ENCODE measurements around the gene DOCK2.

The DOCK2 gene

GRCh38 chr5:170010595-170010994, 373.5 kb downstream of the DOCK2 start:
- H3K4me1 ChIP-seq (ENCODE audit: insufficient read depth, poor library complexity, severe bottlenecking) = no peaks in the 10 kb centered on the region
- no peak overlapping the region for H3K4me3 ChIP-seq (ENCODE audit: severe bottlenecking)
- ATAC-seq (ENCODE audit: low read depth) (no peak), DNase-seq (ENCODE audit: low spot score) (no peak)
- no peaks in the 10 kb centered on the region for H3K36me3 ChIP-seq (ENCODE audit: low read depth)
- H3K27ac ChIP-seq (ENCODE audit: poor library complexity, severe bottlenecking) = no peak overlapping the region
- no peaks in the 10 kb centered on the region for H3K27me3 ChIP-seq (ENCODE audit: insufficient read depth, poor library complexity, severe bottlenecking)
- no peak for TF ChIP-seq CTCF (IDR thresholded peaks at IDR 0.05; ENCODE audit: poor library complexity, severe bottlenecking)
- no peaks in the 10 kb centered on the region for H3K9me3 ChIP-seq (ENCODE audit: severe bottlenecking)

GRCh38 chr5:170011751-170012150, 374.7 kb downstream of the DOCK2 start:
- Histone ChIP-seq H3K4me3 (ENCODE audit: severe bottlenecking) (no peak overlapping the region), H3K27me3 (ENCODE audit: insufficient read depth, poor library complexity, severe bottlenecking) (no peaks in the 10 kb centered on the region), H3K4me1 (ENCODE audit: insufficient read depth, poor library complexity, severe bottlenecking) (no peaks in the 10 kb centered on the region), H3K9me3 (ENCODE audit: severe bottlenecking) (no peaks in the 10 kb centered on the region), H3K36me3 (ENCODE audit: low read depth) (no peaks in the 10 kb centered on the region), H3K27ac (ENCODE audit: poor library complexity, severe bottlenecking) (no peak overlapping the region)
- TF ChIP-seq CTCF (IDR thresholded peaks at IDR 0.05; ENCODE audit: poor library complexity, severe bottlenecking) = no peak
- no peak for DNase-seq (ENCODE audit: low spot score)
- ATAC-seq (ENCODE audit: low read depth) = no peak

- no peak overlapping the region for H3K4me3 ChIP-seq (ENCODE audit: severe bottlenecking)
- H3K27ac ChIP-seq (ENCODE audit: poor library complexity, severe bottlenecking) = no peak overlapping the region
- H3K27me3 ChIP-seq (ENCODE audit: insufficient read depth, poor library complexity, severe bottlenecking) = peaks cover 1% of the 10 kb centered on the region
- no peak for TF ChIP-seq CTCF (IDR thresholded peaks at IDR 0.05; ENCODE audit: poor library complexity, severe bottlenecking)
- no peak for ATAC-seq (ENCODE audit: low read depth)
- no peaks in the 10 kb centered on the region for H3K9me3 ChIP-seq (ENCODE audit: severe bottlenecking)
- no peaks in the 10 kb centered on the region for H3K36me3 ChIP-seq (ENCODE audit: low read depth)
- no peaks in the 10 kb centered on the region for H3K4me1 ChIP-seq (ENCODE audit: insufficient read depth, poor library complexity, severe bottlenecking)
- no peak for DNase-seq (ENCODE audit: low spot score)
Observed at GRCh38 chr5:170012622-170013021, 375.5 kb downstream of the DOCK2 start.

GRCh38 chr5:170020423-170020822, 383.3 kb downstream of the DOCK2 start:
- no peaks in the 10 kb centered on the region for H3K9me3 ChIP-seq (ENCODE audit: severe bottlenecking)
- TF ChIP-seq CTCF (IDR thresholded peaks at IDR 0.05; ENCODE audit: poor library complexity, severe bottlenecking) = no peak
- no peaks in the 10 kb centered on the region for H3K36me3 ChIP-seq (ENCODE audit: low read depth)
- H3K4me3 ChIP-seq (ENCODE audit: severe bottlenecking) = no peak overlapping the region
- no peak for ATAC-seq (ENCODE audit: low read depth)
- no peak for DNase-seq (ENCODE audit: low spot score)
- no peaks in the 10 kb centered on the region for H3K4me1 ChIP-seq (ENCODE audit: insufficient read depth, poor library complexity, severe bottlenecking)
- no peak overlapping the region for H3K27ac ChIP-seq (ENCODE audit: poor library complexity, severe bottlenecking)
- H3K27me3 ChIP-seq (ENCODE audit: insufficient read depth, poor library complexity, severe bottlenecking) = peaks cover 12% of the 10 kb centered on the region

- no peak for ATAC-seq (ENCODE audit: low read depth)
- no peak overlapping the region for H3K4me3 ChIP-seq (ENCODE audit: severe bottlenecking)
- no peak overlapping the region for H3K27ac ChIP-seq (ENCODE audit: poor library complexity, severe bottlenecking)
- no peaks in the 10 kb centered on the region for H3K4me1 ChIP-seq (ENCODE audit: insufficient read depth, poor library complexity, severe bottlenecking)
- no peaks in the 10 kb centered on the region for H3K9me3 ChIP-seq (ENCODE audit: severe bottlenecking)
- no peaks in the 10 kb centered on the region for H3K36me3 ChIP-seq (ENCODE audit: low read depth)
- no peak for TF ChIP-seq CTCF (IDR thresholded peaks at IDR 0.05; ENCODE audit: poor library complexity, severe bottlenecking)
- H3K27me3 ChIP-seq (ENCODE audit: insufficient read depth, poor library complexity, severe bottlenecking) = peaks cover 13% of the 10 kb centered on the region
- no peak for DNase-seq (ENCODE audit: low spot score)
Observed at GRCh38 chr5:170021506-170021905, 384.4 kb downstream of the DOCK2 start.
